Kidney epithelial cell (primary cell): ENCODE measurements around the gene PLXNB2. TPM values are rescaled to one million over a fixed set of nuclear protein-coding genes. Genes with fewer than 3 reads are reported as not detected.
A peak's percentile ranks its signal among the peaks of the same experiment; 100 is the strongest.
"Not testable (repeated sequence)": the region's sequence is repeated elsewhere in the genome, so short reads cannot be mapped to it uniquely, and the experiment has no call there.

ENCODE experiments used
- DNase-seq: peaks from one replicate; pipeline ENCODE4 v3.0.0-alpha.2; 2010; ENCODE audit warnings: low read depth
- H3K27me3 ChIP-seq: 2 replicates; pipeline ENCODE4 v1.6.0; 2011; ENCODE audit warnings: low read length; ENCODE audit not compliant: control insufficient read depth, insufficient read depth
- H3K36me3 ChIP-seq: 2 replicates; pipeline ENCODE4 v1.5.1; 2011; ENCODE audit warnings: low read length; ENCODE audit not compliant: control insufficient read depth, insufficient read depth
- H3K4me3 ChIP-seq: 2 replicates; pipeline ENCODE4 v1.5.1; 2011; ENCODE audit warnings: low read depth, mild to moderate bottlenecking, control low read depth, low read length
- total RNA-seq: library from RNA; depleted of rRNA; stranded (reverse); fragments of >200 nt; gene quantifications from 2 replicates; pipeline ENCODE4 v1.2.3, GENCODE V29; 2015
- TF ChIP-seq, protein P1 (sequence below): IDR thresholded peaks from 2 replicates; pipeline ENCODE4 v1.5.1; 2011; ENCODE audit warnings: mild to moderate bottlenecking, moderate library complexity, low read length, control low read depth, inconsistent platforms; ENCODE audit not compliant: insufficient read depth, poor library complexity, severe bottlenecking

Gene PLXNB2
- total RNA-seq, 1 donor from 2014 or later: 251 TPM

DNA sequence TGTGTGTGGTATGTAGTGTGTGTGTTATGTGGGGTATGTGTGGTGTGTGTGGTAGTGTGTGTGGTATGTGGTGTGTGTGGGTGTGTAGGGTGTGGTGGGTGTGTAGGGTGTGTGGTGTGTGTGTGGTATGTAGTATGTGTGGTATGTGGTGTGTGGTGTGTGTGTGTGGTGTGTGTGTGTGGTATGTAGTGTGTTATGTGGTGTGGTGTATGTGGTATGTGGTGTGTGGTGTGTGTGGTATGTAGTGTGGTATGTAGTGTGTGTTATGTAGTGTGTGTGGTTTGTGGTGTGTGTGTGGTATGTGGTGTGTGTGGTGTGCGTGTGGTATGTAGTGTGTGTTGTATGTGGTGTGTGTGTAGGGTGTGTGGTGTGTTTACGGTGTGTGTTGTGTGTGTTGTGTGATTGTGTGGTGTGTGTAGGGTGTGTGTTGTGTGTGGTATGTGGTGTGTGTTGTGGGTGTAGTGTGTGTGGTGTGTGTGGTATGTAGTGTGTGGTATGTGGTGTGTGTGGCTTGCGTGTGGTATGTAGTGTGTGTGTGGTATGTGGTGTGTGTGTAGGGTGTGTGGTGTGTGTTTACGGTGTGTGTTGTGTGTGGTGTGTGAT lies 31.5 kb upstream of the PLXNB2 start:
- Histone ChIP-seq H3K36me3 (no peaks in the 10 kb centered on the region), H3K4me3 (no peak overlapping the region), H3K27me3 (no peaks in the 10 kb centered on the region)
- DNase-seq: no peak
- TF ChIP-seq, protein P1, sequence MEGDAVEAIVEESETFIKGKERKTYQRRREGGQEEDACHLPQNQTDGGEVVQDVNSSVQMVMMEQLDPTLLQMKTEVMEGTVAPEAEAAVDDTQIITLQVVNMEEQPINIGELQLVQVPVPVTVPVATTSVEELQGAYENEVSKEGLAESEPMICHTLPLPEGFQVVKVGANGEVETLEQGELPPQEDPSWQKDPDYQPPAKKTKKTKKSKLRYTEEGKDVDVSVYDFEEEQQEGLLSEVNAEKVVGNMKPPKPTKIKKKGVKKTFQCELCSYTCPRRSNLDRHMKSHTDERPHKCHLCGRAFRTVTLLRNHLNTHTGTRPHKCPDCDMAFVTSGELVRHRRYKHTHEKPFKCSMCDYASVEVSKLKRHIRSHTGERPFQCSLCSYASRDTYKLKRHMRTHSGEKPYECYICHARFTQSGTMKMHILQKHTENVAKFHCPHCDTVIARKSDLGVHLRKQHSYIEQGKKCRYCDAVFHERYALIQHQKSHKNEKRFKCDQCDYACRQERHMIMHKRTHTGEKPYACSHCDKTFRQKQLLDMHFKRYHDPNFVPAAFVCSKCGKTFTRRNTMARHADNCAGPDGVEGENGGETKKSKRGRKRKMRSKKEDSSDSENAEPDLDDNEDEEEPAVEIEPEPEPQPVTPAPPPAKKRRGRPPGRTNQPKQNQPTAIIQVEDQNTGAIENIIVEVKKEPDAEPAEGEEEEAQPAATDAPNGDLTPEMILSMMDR: no peak

DNA sequence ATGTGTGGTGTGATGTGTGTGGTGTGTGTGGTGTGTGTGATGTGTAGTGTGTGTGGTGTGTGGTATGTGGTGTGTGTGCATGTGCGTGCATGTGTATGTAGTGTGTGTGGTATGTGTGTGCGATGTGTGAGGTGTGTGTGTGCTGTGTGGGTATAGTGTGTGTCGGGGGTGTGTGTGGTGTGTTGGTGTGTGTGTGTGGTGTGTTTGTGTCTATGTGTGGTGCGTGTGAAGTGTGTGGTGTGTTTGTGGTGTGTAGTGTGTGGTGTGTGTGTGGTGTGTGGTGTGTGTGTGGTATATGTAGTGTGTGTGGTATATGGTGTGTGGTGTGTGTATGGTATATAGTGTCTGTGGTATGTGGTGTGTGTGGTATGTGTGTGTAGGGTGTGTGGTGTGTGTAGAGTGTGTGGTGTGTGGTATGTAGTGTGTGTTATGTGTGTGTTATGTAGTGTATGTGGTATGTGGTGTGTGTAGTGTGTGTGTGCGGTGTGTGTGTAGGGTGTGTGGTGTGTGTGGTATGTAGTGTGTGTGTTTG lies 30.7 kb upstream of the PLXNB2 start:
- Histone ChIP-seq H3K27me3 (no peaks in the 10 kb centered on the region), H3K36me3 (no peaks in the 10 kb centered on the region), H3K4me3 (no peak overlapping the region)
- DNase-seq: no peak
- TF ChIP-seq, protein P1: no peak

- DNase-seq: no peak
- H3K27me3 ChIP-seq: no peaks in the 10 kb centered on the region
- H3K4me3 ChIP-seq: no peak overlapping the region
- TF ChIP-seq, protein P1: no peak
- H3K36me3 ChIP-seq: no peaks in the 10 kb centered on the region
Measured at GRCh38 chr22:50337262-50338041, 30.0 kb upstream of the PLXNB2 start.

- not testable (repeated sequence) for H3K36me3 ChIP-seq, DNase-seq, H3K4me3 ChIP-seq, H3K27me3 ChIP-seq
Measured at GRCh38 chr22:50334433-50334832, 27.0 kb upstream of the PLXNB2 start.

GRCh38 chr22:50329236-50329635 lies 21.8 kb upstream of the PLXNB2 start:
- no peaks in the 10 kb centered on the region for H3K27me3 ChIP-seq

DNA sequence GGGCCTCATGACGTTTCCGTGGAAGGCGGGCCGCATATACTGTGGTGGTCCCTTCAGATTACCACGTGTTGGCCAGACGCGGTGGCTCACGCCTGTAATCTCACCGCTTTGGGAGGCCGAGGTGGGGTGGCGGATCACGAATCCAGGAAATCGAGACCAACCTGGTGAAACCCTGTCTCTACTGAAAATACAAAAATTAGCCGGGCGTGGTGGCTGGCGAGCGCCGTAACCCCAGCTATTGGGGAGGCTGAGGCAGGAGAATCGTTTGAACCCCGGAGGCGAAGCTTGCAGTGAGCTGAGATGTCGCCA lies 20.2 kb upstream of the PLXNB2 start:
- TF ChIP-seq, protein P1: no peak
- DNase-seq: no peak
- no peaks in the 10 kb centered on the region for H3K27me3 ChIP-seq
- peak overlapping the region; percentile 62 for H3K4me3 ChIP-seq
- no peaks in the 10 kb centered on the region for H3K36me3 ChIP-seq

More at GRCh38 chr22:50329236-50329635, 21.8 kb upstream of the PLXNB2 start:
- TF ChIP-seq, protein P1: no peak
- H3K4me3 ChIP-seq: no peak overlapping the region
- no peaks in the 10 kb centered on the region for H3K36me3 ChIP-seq
- no peak for DNase-seq
